ENCODE data around the gene DCAF5. TPM values are rescaled to one million over a fixed set of nuclear protein-coding genes. Genes with fewer than 3 reads are reported as not detected.

DCAF5 gene
- total and polyA plus RNA-seq, 2 of the 8 experiments (the other 6 are each of a cell fraction or from before 2014, with no cell fraction given): 24.3 to 31.0 TPM

DNA sequence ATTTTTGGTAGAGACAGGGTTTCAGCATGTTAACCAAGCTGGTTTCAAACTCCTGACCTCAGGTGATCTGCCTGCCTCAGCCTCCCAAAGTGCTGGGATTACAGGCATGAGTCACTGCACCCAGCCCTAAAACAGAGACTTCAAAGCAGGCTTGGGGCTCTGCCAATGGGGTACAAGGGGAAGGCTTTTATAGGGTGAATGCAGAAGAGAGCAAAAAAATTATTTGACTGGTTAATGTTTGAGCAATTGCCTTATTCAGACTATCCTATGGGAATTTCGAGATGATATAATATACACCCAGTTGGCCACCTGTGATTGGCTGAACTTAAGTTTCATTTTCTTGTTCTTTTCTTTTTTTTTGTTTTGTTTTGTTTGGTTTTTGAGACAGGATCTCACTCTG lies 142.3 kb downstream of the DCAF5 start:
- Histone ChIP-seq H2BK12ac (ENCODE audit: low read depth, low read length) (no peak overlapping the region), H4K8ac (ENCODE audit: extremely low read depth, insufficient read depth, low read length) (no peak overlapping the region), H2BK120ac (replicated peaks; ENCODE audit: low read depth, low read length) (no peak overlapping the region), H3K18ac (ENCODE audit: extremely low read depth, low read length) (no peak overlapping the region), H2AFZ (ENCODE audit: low read length) (no peak overlapping the region), H3K79me1 (ENCODE audit: low read depth, low read length) (no peaks in the 10 kb centered on the region), H3K79me2 (ENCODE audit: control insufficient read depth in 1 of 2, insufficient read depth in 2 of 2, low read length in 2 of 2) (no peaks in the 10 kb centered on the region), H2AK5ac (ENCODE audit: low read depth, low read length) (no peak overlapping the region), H3K9ac (replicated peaks in 1 of 4; ENCODE audit: extremely low read depth in 1 of 4, low read depth in 3 of 4, low read length in 3 of 4) (no peak overlapping the region), H4K91ac (replicated peaks; ENCODE audit: insufficient read length, low read length) (no peak overlapping the region), H3K23me2 (ENCODE audit: low read depth, low read length) (no peaks in the 10 kb centered on the region; the same call in 1 of the 2 replicates), H2BK5ac (ENCODE audit: low read depth, low read length) (no peak overlapping the region), H3K9me3 (ENCODE audit: insufficient read depth in 2 of 2, low read depth in 1 of 2, low read length in 1 of 2) (no peaks in the 10 kb centered on the region), H3K27me3 (replicated peaks in 1 of 4; ENCODE audit: control insufficient read depth in 3 of 4, extremely low read depth in 1 of 4, insufficient read depth in 3 of 4, low read length in 3 of 4) (no peaks in the 10 kb centered on the region), H3K36me3 (ENCODE audit: control insufficient read depth in 2 of 4, insufficient read depth in 4 of 4, low read length in 3 of 4) (no peaks in the 10 kb centered on the region), H3K4me2 (ENCODE audit: insufficient read depth in 1 of 2, low read depth in 2 of 2, low read length in 2 of 2) (no peak overlapping the region), H3K27ac (ENCODE audit: low read depth, low read length) (no peak overlapping the region), H3K56ac (replicated peaks; ENCODE audit: insufficient read length, low read depth, low read length) (no peak overlapping the region), H3K4ac (replicated peaks; ENCODE audit: insufficient read length, low read depth, low read length) (no peak overlapping the region), H3K14ac (ENCODE audit: insufficient read length) (no peak overlapping the region), H4K20me1 (replicated peaks in 1 of 2; ENCODE audit: control insufficient read depth in 1 of 2, insufficient read depth in 2 of 2, low read length in 2 of 2) (no peaks in the 10 kb centered on the region), H3K23ac (ENCODE audit: insufficient read length) (no peak overlapping the region), H3K4me3 (ENCODE audit: extremely low read depth in 1 of 4, insufficient read depth in 2 of 4, low read depth in 3 of 4, low read length in 4 of 4) (no peak overlapping the region), H2BK20ac (ENCODE audit: low read length) (no peak overlapping the region), H2BK15ac (ENCODE audit: low read length) (no peak overlapping the region), H3K4me1 (replicated peaks in 1 of 4; ENCODE audit: control insufficient read depth in 3 of 4, insufficient read depth in 4 of 4, low read length in 3 of 4) (peaks cover 5 to 15% (median 8%) of the 10 kb centered on the region in 4 experiments), H4K5ac (ENCODE audit: insufficient read length, low read depth, low read length) (no peak overlapping the region)
- no peak for FAIRE-seq
- DNase-seq (ENCODE audit: low read depth in 1 of 2, low spot score in 2 of 2): no peak
- POLR2A ChIA-PET (ENCODE audit: partially characterized antibody): no interaction called here
- 85% methylated on average over 1 of the region's 1 CpG; no CpG with 5 or more reads in 1 of the 2 experiments for WGBS, 2 experiments (ENCODE audit: extremely low coverage in 1 of 2, insufficient coverage in 1 of 2, insufficient read length in 1 of 2, insufficient replicate concordance in 2 of 2, low coverage in 1 of 2, low lambda C conversion rate in 2 of 2, missing lambda C conversion rate in 1 of 2)
- CTCF ChIA-PET (ENCODE audit: partially characterized antibody): interaction anchor here (1.7 to 2.7 kb wide), 2 partner anchors 27 to 85 kb away, joined by 4 to 10 read pairs; no protein-coding TSS in a partner anchor
- TF ChIP-seq JUND (IDR thresholded peaks at IDR 0.05; ENCODE audit: low read length) (no peak), BACH1 (IDR thresholded peaks at IDR 0.05; ENCODE audit: low read length) (no peak), HDAC6 (IDR thresholded peaks at IDR 0.05; ENCODE audit: low read depth, low read length) (no peak), KDM4A (IDR thresholded peaks at IDR 0.05; ENCODE audit: low read depth, low read length, severe bottlenecking) (no peak), JUN (IDR thresholded peaks at IDR 0.05; ENCODE audit: low read depth, low read length) (no peak), SAP30 (IDR thresholded peaks at IDR 0.05; ENCODE audit: insufficient read depth, insufficient replicate concordance, low read length) (no peak)
